ENCODE data around the gene OR10A3. TPM values are rescaled to one million over a fixed set of nuclear protein-coding genes. Genes with fewer than 3 reads are reported as not detected.

OR10A3 gene
- total RNA-seq, 1 experiment from 2014 or later, result not detected

GRCh38 chr11:7899418-7899817 lies 42.1 kb downstream of the OR10A3 start:
- Mint-ChIP-seq H3K9me3 (ENCODE audit: low read depth, unreplicated experiment) (peaks cover 2% of the 10 kb centered on the region), H3K4me3 (ENCODE audit: low read depth, unreplicated experiment) (no peak overlapping the region), H3K27ac (ENCODE audit: unreplicated experiment) (no peak overlapping the region), H3K4me1 (ENCODE audit: low read depth, unreplicated experiment) (peaks cover 16% of the 10 kb centered on the region), H3K27me3 (ENCODE audit: unreplicated experiment) (no peaks in the 10 kb centered on the region), H3K36me3 (ENCODE audit: insufficient read depth, unreplicated experiment) (no peaks in the 10 kb centered on the region)
- CTCF ChIA-PET, result no interaction called here
- DNase-seq, result no peak
- intact Hi-C loops (cut with micrococcal nuclease; ENCODE audit: unreplicated experiment), result no loop called here
- no TSS peak for BruUV-seq (replicated peaks)
- TF ChIP-seq CTCF (IDR thresholded peaks at IDR 0.05; ENCODE audit: unreplicated experiment), result no peak

GRCh38 chr11:7898666-7899283 lies 42.7 kb downstream of the OR10A3 start:
- intact Hi-C loops (cut with micrococcal nuclease; ENCODE audit: unreplicated experiment), result no loop called here
- Mint-ChIP-seq H3K9me3 (ENCODE audit: low read depth, unreplicated experiment) (peaks cover 2% of the 10 kb centered on the region), H3K27ac (ENCODE audit: unreplicated experiment) (no peak overlapping the region), H3K4me3 (ENCODE audit: low read depth, unreplicated experiment) (no peak overlapping the region), H3K36me3 (ENCODE audit: insufficient read depth, unreplicated experiment) (no peaks in the 10 kb centered on the region), H3K27me3 (ENCODE audit: unreplicated experiment) (no peaks in the 10 kb centered on the region), H3K4me1 (ENCODE audit: low read depth, unreplicated experiment) (peaks cover 16% of the 10 kb centered on the region)
- no peak for TF ChIP-seq CTCF (IDR thresholded peaks at IDR 0.05; ENCODE audit: unreplicated experiment)
- BruUV-seq (replicated peaks), result no TSS peak
- DNase-seq, result no peak
- CTCF ChIA-PET, result no interaction called here

GRCh38 chr11:7896009-7896785 lies 45.3 kb downstream of the OR10A3 start:
- no peak for DNase-seq
- Mint-ChIP-seq H3K4me3 (ENCODE audit: low read depth, unreplicated experiment) (no peak overlapping the region), H3K9me3 (ENCODE audit: low read depth, unreplicated experiment) (peaks cover 2% of the 10 kb centered on the region), H3K27ac (ENCODE audit: unreplicated experiment) (no peak overlapping the region), H3K36me3 (ENCODE audit: insufficient read depth, unreplicated experiment) (no peaks in the 10 kb centered on the region), H3K4me1 (ENCODE audit: low read depth, unreplicated experiment) (peaks cover 23% of the 10 kb centered on the region), H3K27me3 (ENCODE audit: unreplicated experiment) (no peaks in the 10 kb centered on the region)
- intact Hi-C loops (cut with micrococcal nuclease; ENCODE audit: unreplicated experiment), result no loop called here
- no TSS peak for BruUV-seq (replicated peaks)
- CTCF ChIA-PET, result interaction anchor here (0.7 kb wide), 3 partner anchors 457 to 965 kb away, joined by 3 to 6 read pairs (median 3); no protein-coding TSS in a partner anchor
- TF ChIP-seq CTCF (IDR thresholded peaks at IDR 0.05; ENCODE audit: unreplicated experiment), result no peak

GRCh38 chr11:7894251-7894650 lies 47.3 kb downstream of the OR10A3 start:
- Mint-ChIP-seq H3K36me3 (ENCODE audit: insufficient read depth, unreplicated experiment) (no peaks in the 10 kb centered on the region), H3K27me3 (ENCODE audit: unreplicated experiment) (peaks cover 13% of the 10 kb centered on the region), H3K4me1 (ENCODE audit: low read depth, unreplicated experiment) (peaks cover 23% of the 10 kb centered on the region), H3K9me3 (ENCODE audit: low read depth, unreplicated experiment) (peaks cover 2% of the 10 kb centered on the region), H3K4me3 (ENCODE audit: low read depth, unreplicated experiment) (no peak overlapping the region), H3K27ac (ENCODE audit: unreplicated experiment) (no peak overlapping the region)
- CTCF ChIA-PET, result interaction anchor here (2.1 to 2.2 kb wide), 2 partner anchors 11 to 92 kb away, joined by 12 to 37 read pairs; partner anchors contain the start of gene EIF3F
- intact Hi-C loops (cut with micrococcal nuclease; ENCODE audit: unreplicated experiment), result loop anchor here (5.0 kb wide), 1 partner anchor 198 kb away; no protein-coding TSS in a partner anchor
- no TSS peak for BruUV-seq (replicated peaks)
- no peak for TF ChIP-seq CTCF (IDR thresholded peaks at IDR 0.05; ENCODE audit: unreplicated experiment)
- DNase-seq, result no peak

Data from Calu3 (cell line).